DMS153 treated with DMSO at 0.1 percent for 48 hours (cell line): Measurements from ENCODE around the gene MFRP.

Experiments used
- DNase-seq: peaks from one replicate; lab custom pipeline; 2025; ENCODE audit not compliant: unreplicated experiment; lab: John Stamatoyannopoulos, UW

MFRP gene

DNA sequence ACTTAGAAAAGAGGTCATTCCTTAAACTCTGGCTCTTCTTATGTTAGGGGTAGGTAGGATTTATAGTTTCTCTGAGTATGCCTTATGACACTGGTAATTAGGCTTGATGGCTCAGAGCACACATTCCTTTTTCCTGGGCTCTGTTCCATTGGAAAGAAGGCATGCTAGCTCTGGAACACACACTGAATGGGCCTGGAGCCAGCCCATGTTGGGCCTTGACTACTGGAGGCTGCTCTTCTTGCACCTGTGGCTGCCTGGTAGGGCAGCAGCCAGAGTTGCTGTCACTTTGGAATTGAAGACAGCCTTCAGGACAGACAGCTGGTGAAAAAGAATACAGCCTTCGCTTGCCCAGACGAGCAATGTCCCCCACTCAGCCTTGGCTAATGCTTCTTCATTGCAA, 47.8 kb downstream of the MFRP start:
- DNase-seq: no peak

DNA sequence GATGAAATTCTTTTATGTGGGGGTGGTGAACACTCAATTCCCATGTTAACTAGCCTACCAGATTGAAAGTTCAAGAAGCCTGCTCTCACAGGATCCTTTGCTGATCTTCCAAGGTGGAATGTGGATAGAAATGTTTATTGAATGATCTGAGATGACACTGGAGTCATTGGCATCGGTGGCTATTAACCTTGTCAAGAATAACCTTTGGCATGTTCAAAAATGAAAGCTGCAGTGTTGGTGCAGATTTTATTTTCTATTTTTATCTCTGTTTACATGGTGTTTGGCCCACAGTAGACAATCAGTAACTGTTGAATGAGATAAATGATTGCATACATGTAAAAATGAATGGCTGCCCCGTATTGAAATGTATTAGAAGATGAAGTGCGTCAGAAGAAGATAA, 48.6 kb downstream of the MFRP start:
- no peak for DNase-seq

DNA sequence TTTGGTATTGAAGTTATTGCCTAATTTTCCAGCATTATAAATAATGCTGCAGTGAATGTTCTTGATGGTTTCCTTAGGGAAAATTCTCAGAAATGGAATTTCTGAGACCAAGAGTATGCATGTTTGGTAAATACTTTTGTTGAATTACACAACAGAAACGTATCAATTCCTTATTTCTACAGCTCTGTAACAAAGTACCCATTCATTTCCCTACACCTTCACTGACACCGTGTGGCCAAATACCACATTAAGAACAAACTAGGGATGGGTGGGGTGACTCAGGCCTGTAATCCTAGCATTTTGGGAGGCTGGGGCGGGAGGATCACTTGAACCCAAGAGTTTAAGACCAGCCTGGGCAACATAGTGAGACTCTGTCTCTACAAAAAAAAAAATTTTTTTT, 51.3 kb downstream of the MFRP start:
- no peak for DNase-seq

DNA sequence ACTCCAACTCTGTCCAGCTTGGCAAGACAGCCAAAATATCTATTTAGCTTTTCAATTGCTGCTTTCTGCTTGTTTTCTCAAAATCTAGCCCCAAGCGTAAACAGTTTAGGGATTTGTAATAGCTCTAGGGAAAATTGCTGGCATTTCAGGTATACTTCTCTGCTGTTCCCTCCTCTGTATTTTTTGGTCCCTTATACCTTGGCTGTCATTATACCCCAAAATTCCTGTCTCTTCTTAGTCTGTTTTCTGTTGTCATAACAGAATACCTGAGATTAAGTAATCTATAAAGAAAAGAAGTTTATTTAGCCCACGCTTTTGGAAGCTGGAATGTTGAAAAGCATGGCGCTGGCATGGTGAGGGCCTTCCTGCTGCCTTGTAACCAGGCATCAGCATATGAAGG, 53.0 kb downstream of the MFRP start:
- no peak for DNase-seq

DNA sequence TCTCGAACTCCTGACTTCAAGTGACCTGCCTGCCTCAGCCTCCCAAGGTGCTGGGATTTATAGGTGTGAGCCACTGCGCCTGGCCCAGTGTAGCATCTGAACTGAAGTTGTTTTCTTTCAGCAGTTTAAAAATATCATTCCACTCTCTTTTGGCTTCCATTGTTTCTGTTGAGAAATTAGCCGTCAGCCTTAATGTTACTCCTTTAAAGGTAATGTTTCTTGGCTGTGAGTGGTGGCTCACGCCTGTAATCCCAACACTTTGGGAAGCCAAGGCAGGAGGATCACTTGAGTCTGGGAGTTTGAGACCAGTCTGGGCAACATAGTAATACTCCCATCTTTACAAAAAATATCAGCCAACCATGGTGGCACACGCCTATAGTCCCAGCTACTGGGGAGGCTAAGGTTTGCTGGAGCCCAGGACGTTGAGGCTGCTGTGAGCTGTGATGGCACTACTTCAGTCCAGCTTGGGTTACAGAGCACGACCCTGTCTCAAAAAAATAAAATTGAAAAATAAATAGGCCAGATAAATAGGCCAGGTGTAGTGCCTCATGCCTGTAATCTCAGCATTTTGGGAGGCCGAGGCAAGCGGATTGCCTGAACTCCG, 55.5 kb downstream of the MFRP start:
- no peak for DNase-seq
